ENCODE results near the gene HDAC7.

GRCh38 chr12:47802312-47802711 is 17.4 kb downstream of the HDAC7 start:
- TF ChIP-seq POLR2A (IDR thresholded peaks at IDR 0.05; ENCODE audit: low read depth, low read length) (no peak), POLR2AphosphoS5 (IDR thresholded peaks at IDR 0.05; ENCODE audit: low read depth, low read length) (no peak)
